NCI-H82 treated with DMSO at 0.1 percent for 48 hours (cell line): ENCODE data around the gene TTYH3.
A peak's percentile ranks its signal among the peaks of the same experiment; 100 is the strongest.
"Not testable (repeated sequence)": the region's sequence is repeated elsewhere in the genome, so short reads cannot be mapped to it uniquely, and the experiment has no call there.

ENCODE experiments used
- DNase-seq: peaks from one replicate; lab custom pipeline; 2025; ENCODE audit not compliant: unreplicated experiment; lab: John Stamatoyannopoulos, UW

Gene TTYH3

GRCh38 chr7:2662273-2663120 is 30.7 kb downstream of the TTYH3 start:
- DNase-seq: no peak

GRCh38 chr7:2663121-2663886 is 31.5 kb downstream of the TTYH3 start:
- DNase-seq: no peak

GRCh38 chr7:2663960-2664359 is 32.2 kb downstream of the TTYH3 start:
- no peak for DNase-seq

GRCh38 chr7:2665359-2665791 is 33.6 kb downstream of the TTYH3 start:
- no peak for DNase-seq

GRCh38 chr7:2666155-2666554 is 34.4 kb downstream of the TTYH3 start:
- DNase-seq: no peak

- DNase-seq: no peak
These were observed 34.9 kb downstream of the TTYH3 start for GRCh38 chr7:2666588-2667250.

- DNase-seq: no peak
These were observed 36.1 kb downstream of the TTYH3 start for GRCh38 chr7:2667843-2668242.

GRCh38 chr7:2668401-2668800 is 36.6 kb downstream of the TTYH3 start:
- DNase-seq: no peak

GRCh38 chr7:2670171-2670570 is 38.4 kb downstream of the TTYH3 start:
- no peak for DNase-seq

- DNase-seq: peak; percentile 21
These were observed 39.1 kb downstream of the TTYH3 start for GRCh38 chr7:2670720-2671391.

GRCh38 chr7:2673214-2673613 is 41.4 kb downstream of the TTYH3 start:
- not testable (repeated sequence) for DNase-seq

GRCh38 chr7:2673934-2674333 is 42.1 kb downstream of the TTYH3 start:
- no peak for DNase-seq

GRCh38 chr7:2675256-2675764 is 43.5 kb downstream of the TTYH3 start:
- no peak for DNase-seq

GRCh38 chr7:2676576-2676975 is 44.8 kb downstream of the TTYH3 start:
- DNase-seq: not testable (repeated sequence)

GRCh38 chr7:2678454-2678853 is 46.7 kb downstream of the TTYH3 start:
- not testable (repeated sequence) for DNase-seq

- DNase-seq: not testable (repeated sequence)
These were observed 47.6 kb downstream of the TTYH3 start for GRCh38 chr7:2679135-2680127.

- DNase-seq: no peak
These were observed 48.5 kb downstream of the TTYH3 start for GRCh38 chr7:2680256-2680655.

- DNase-seq: peak; percentile 14
These were observed 49.2 kb downstream of the TTYH3 start for GRCh38 chr7:2680792-2681490.
